Naive B cell (primary cell): Measurements from ENCODE around the gene PSMD8. TPM values are rescaled to one million over a fixed set of nuclear protein-coding genes. Genes with fewer than 3 reads are reported as not detected.

Experiments used
- ATAC-seq, 2 donors: fragments of 150-1000 bp; cut with Tn5 transposase; 2 replicates each; pipeline ENCODE4 v1.10.0; 2021; ENCODE audit warnings: low read depth in 2 of 2, mild to moderate bottlenecking in 2 of 2, moderate library complexity in 2 of 2
- DNase-seq: peaks from one replicate; pipeline ENCODE4 v3.0.0; 2022
- H3K27ac Mint-ChIP-seq, 6 donors: one replicate each; pipeline ENCODE4 v1.8.0; 2020 to 2022; ENCODE audit warnings: mild to moderate bottlenecking in 6 of 6, mixed read lengths in 6 of 6, moderate library complexity in 5 of 6, inconsistent platforms in 2 of 6
- H3K27me3 Mint-ChIP-seq, 3 donors: one replicate each; pipeline ENCODE4 v1.8.0; 2021 to 2022; ENCODE audit warnings: mixed read lengths in 3 of 3, mild to moderate bottlenecking in 1 of 3
- H3K36me3 Mint-ChIP-seq, 2 donors: one replicate each; pipeline ENCODE4 v1.8.0; 2020 to 2022; ENCODE audit warnings: mixed read lengths in 2 of 2, inconsistent platforms in 1 of 2, mild to moderate bottlenecking in 1 of 2
- H3K4me1 Mint-ChIP-seq, 3 donors: one replicate each; pipeline ENCODE4 v1.8.0; 2020 to 2022; ENCODE audit warnings: mixed read lengths in 3 of 3, inconsistent platforms in 1 of 3, mild to moderate bottlenecking in 1 of 3, moderate library complexity in 1 of 3
- H3K4me3 Mint-ChIP-seq, 8 donors: one replicate each; pipeline ENCODE4 v1.8.0; 2020 to 2022; ENCODE audit warnings: mild to moderate bottlenecking in 8 of 8, mixed read lengths in 8 of 8, moderate library complexity in 8 of 8, inconsistent platforms in 2 of 8
- H3K9me3 Mint-ChIP-seq, 7 donors: one replicate each; pipeline ENCODE4 v1.8.0; 2020 to 2022; ENCODE audit warnings: mixed read lengths in 7 of 7, mild to moderate bottlenecking in 5 of 7, inconsistent platforms in 2 of 7, moderate library complexity in 1 of 7
- polyA plus RNA-seq, 6 donors: library from polyadenylated mRNA; unstranded; fragments of 300-500 nt; fragmentation: Illumina TruSeq; gene quantifications; one replicate each; pipeline ENCODE4 v1.2.3, GENCODE V29; 2021; ENCODE audit warnings: low read depth in 6 of 6

Gene PSMD8
- polyA plus RNA-seq, 6 donors from 2014 or later = 150 to 193 (median 155) TPM

DNA sequence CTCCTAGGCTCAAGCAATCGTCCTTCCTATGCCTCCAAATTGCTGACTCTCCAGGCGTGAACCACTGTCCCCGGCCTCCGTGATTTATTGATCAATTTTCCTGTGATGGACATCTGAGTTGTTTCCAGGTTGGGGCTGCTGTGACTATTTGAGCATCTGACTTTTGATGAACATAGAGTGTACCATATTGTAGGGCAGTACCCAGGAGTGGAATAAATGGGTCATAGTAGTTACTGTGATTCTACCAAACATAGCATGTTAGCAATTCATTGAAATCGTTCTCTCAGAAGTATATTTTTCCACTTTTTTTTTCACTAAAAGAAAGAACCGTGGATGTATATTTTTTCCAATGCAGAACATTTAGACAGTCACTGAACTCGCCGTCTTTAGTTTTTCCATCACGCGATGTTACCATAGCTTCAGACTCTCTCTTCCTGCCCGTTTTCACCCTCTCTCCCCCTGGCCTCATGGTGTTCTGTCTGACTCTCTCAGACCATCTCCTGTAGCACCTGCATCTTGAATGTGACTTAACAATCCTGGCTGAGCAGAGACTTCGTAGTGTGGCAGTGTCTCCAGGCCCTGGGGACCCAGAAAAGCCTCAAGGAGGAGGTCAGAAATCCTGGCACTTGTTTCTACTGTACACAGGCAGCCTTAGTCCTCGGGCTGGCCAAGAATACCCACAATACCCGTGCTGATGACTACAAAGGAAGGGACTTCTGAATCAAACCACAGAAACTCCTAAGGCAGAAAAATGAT lies 54.9 kb downstream of the PSMD8 start:
- Mint-ChIP-seq H3K27me3 (peaks cover 0 to 17% (median 17%) of the 10 kb centered on the region in 3 donors), H3K4me3 (no peak overlapping the region), H3K9me3 (peaks cover 0 to 1% (median 0%) of the 10 kb centered on the region in 7 donors), H3K27ac (peak overlapping the region in 1 of 6 donors; percentile 13), H3K4me1 (peaks cover 21 to 29% (median 24%) of the 10 kb centered on the region in 3 donors), H3K36me3 (no peaks in the 10 kb centered on the region)
- DNase-seq (no peak), ATAC-seq (no peak)

DNA sequence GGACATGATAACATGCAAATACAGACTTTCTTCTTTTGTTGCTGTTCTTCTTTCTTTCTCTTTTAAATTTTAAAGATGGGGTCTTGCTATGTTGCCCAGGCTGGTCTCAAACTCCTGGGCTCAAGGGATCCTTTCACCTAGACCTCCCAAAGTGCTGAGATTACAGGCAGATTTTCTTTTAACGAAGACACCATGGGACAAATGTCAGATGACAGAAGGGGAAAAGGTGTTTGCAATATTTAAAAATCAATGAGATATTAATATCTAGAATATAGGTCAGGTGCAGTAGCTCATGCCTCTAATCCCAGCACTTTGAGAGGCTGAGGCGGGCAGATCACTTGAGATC lies 55.4 kb downstream of the PSMD8 start:
- Mint-ChIP-seq H3K27me3 (peaks cover 0 to 22% (median 22%) of the 10 kb centered on the region in 3 donors), H3K4me3 (no peak overlapping the region), H3K36me3 (no peaks in the 10 kb centered on the region), H3K9me3 (peaks cover 0 to 2% (median 0%) of the 10 kb centered on the region in 7 donors), H3K4me1 (peaks cover 24 to 31% (median 24%) of the 10 kb centered on the region in 3 donors), H3K27ac (no peak overlapping the region)
- DNase-seq = no peak
- ATAC-seq = no peak

DNA sequence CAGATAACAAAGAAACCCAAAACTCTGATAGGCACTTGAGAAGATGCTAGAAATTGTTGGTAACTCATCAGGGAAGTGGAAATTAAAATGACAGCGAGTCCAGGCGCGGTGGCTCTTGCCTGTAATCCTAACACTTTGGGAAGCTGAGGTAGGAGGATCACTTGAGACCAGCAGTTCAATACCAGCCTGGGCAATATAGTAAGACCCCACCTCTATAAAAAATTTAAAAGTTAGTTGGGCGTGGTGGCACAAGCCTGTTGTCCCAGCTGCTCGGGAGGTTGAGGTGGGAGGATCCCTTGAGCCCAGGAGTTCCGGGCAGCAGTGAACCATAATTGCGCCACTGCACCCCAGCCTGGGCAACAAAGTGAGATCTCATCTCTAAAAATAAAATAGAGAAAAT lies 56.6 kb downstream of the PSMD8 start:
- H3K9me3 Mint-ChIP-seq = peaks cover 0 to 2% (median 0%) of the 10 kb centered on the region in 7 donors
- H3K36me3 Mint-ChIP-seq = no peaks in the 10 kb centered on the region
- peaks cover 0 to 30% (median 22%) of the 10 kb centered on the region in 3 donors for H3K27me3 Mint-ChIP-seq
- peaks cover 14 to 25% (median 19%) of the 10 kb centered on the region in 3 donors for H3K4me1 Mint-ChIP-seq
- ATAC-seq = no peak
- H3K4me3 Mint-ChIP-seq = no peak overlapping the region
- no peak for DNase-seq
- H3K27ac Mint-ChIP-seq = no peak overlapping the region

DNA sequence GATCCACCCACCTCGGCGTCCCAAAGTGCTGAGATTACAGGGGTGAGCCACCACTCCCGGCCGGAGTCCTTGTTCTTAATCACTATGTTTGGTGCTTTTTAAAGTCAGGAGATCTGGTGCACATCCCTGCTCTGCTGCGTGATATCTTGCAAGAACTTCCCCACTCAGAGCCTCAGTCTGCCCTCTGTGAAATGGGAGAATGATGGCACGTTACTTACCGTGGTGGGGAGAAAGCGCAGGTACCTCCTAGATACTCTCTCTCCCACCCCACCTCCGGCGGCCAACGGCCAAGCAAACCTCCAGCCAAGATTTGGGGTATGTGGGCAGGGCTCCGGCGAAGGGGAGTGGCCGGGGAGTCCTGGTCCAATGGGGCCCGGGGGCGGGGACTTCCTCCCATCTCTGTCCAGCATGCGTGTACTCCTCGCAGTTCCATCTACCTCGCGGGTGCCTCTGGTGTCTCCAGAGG lies 58.9 kb downstream of the PSMD8 start, which contains the start of gene RYR1:
Gene RYR1, plus strand, starts transcription at position 424 of the 466 bp plus-strand sequence. CDS start 139 bp downstream, outside the sequence.
- DNase-seq (no peak), ATAC-seq (peak; percentile 75 to 81)
- peak within 1 kb of the TSS in 4 of 8 donors; percentile 13 to 82 (median 53) for H3K4me3 Mint-ChIP-seq
- peaks cover 0 to 2% (median 0%) of the 10 kb centered on the region in 7 donors for H3K9me3 Mint-ChIP-seq
- H3K27ac Mint-ChIP-seq = peak within 1 kb of the TSS in 2 of 6 donors; percentile 3 to 78
- H3K36me3 Mint-ChIP-seq = no peaks in the 10 kb centered on the region
- peaks cover 7 to 10% (median 8%) of the 10 kb centered on the region in 3 donors for H3K4me1 Mint-ChIP-seq
- H3K27me3 Mint-ChIP-seq = peaks cover 4 to 45% (median 29%) of the 10 kb centered on the region in 3 donors

Other genes starting within 250 kb of the PSMD8 start
- under 1 TPM in 2 of 6 donors, not detected in 4; 0.20 to 0.41 TPM for gene DPF1, start 150.3 kb upstream of the PSMD8 start, polyA plus RNA-seq
- gene PPP1R14A, start 118.2 kb upstream of the PSMD8 start, polyA plus RNA-seq = 10 to 100 TPM; 25.4 to 88.1 (median 58.8) TPM
- gene SPINT2, start 110.0 kb upstream of the PSMD8 start, polyA plus RNA-seq = 100 to 1,000 TPM; 163 to 235 (median 190) TPM
- 1 to 10 TPM in 3 of 6 donors, not detected in 3; 1.1 to 3.9 (median 1.2) TPM for gene C19orf33, start 70.3 kb upstream of the PSMD8 start, polyA plus RNA-seq
- gene YIF1B, start 58.6 kb upstream of the PSMD8 start, polyA plus RNA-seq = 10 to 100 TPM; 19.7 to 33.4 (median 23.2) TPM
- 1 to 10 TPM in 2 of 6 donors, under 1 TPM in 4; 0.30 to 1.2 (median 0.70) TPM for gene KCNK6, start 54.7 kb upstream of the PSMD8 start, polyA plus RNA-seq
- gene CATSPERG, start 38.7 kb upstream of the PSMD8 start, polyA plus RNA-seq = 10 to 100 TPM in 1 of 6 donors, 1 to 10 TPM in 5; 1.2 to 11.1 (median 3.0) TPM
- gene GGN, start 13.5 kb downstream of the PSMD8 start, polyA plus RNA-seq = not detected
- gene SPRED3, start 14.1 kb downstream of the PSMD8 start, polyA plus RNA-seq = not detected
- 10 to 100 TPM in 5 of 6 donors, 1 to 10 TPM in 1; 3.6 to 23.8 (median 14.2) TPM for gene FAM98C, start 28.5 kb downstream of the PSMD8 start, polyA plus RNA-seq
- under 1 TPM in 3 of 6 donors, not detected in 3; 0.27 to 0.60 (median 0.30) TPM for gene RASGRP4, start 51.6 kb downstream of the PSMD8 start, polyA plus RNA-seq
- under 1 TPM in 3 of 6 donors, not detected in 3; 0.01 to 0.04 (median 0.03) TPM for gene RYR1, start 59.1 kb downstream of the PSMD8 start, polyA plus RNA-seq
- 100 to 1,000 TPM; 119 to 194 (median 138) TPM for gene MAP4K1, start 243.4 kb downstream of the PSMD8 start, polyA plus RNA-seq
- gene EIF3K, start 244.6 kb downstream of the PSMD8 start, polyA plus RNA-seq = 100 to 1,000 TPM; 307 to 347 (median 330) TPM